Measurements from ENCODE around the gene RBM20. TPM values are rescaled to one million over a fixed set of nuclear protein-coding genes. Genes with fewer than 3 reads are reported as not detected.

The RBM20 gene
- total and polyA plus RNA-seq, 2 of the 13 experiments (the other 11 are each of a cell fraction or from before 2014, with no cell fraction given), result 0.02 to 0.22 TPM

GRCh38 chr10:110844617-110844881, 200.4 kb downstream of the RBM20 start:
- H3K79me2 ChIP-seq (ENCODE audit: insufficient read depth, low read length), result no peaks in the 10 kb centered on the region
- no TSS peak for BruUV-seq (replicated peaks)
- H3K36me3 ChIP-seq (replicated peaks in 1 of 2; ENCODE audit: control insufficient read depth in 1 of 2, insufficient read depth in 2 of 2, low read length in 2 of 2), result no peaks in the 10 kb centered on the region
- FAIRE-seq, result no peak
- WGBS (ENCODE audit: low lambda C conversion rate), result 32% methylated on average over 4 of the region's 4 CpGs
- H3K4me1 ChIP-seq (ENCODE audit: insufficient read depth, low read length), result peaks cover 82% of the 10 kb centered on the region
- intact Hi-C loops (cut with micrococcal nuclease; ENCODE audit: unreplicated experiment) (no loop called here), in situ Hi-C loops (cut with HindIII; ENCODE audit: extremely low pct_ligation_motif_present, low pct_unique_long_range_greater_than_20kb) (no loop called here)
- H3K27me3 ChIP-seq (ENCODE audit: control insufficient read depth in 1 of 2, insufficient read depth in 2 of 2, low read length in 2 of 2), result no peaks in the 10 kb centered on the region
- TF ChIP-seq ZNF782 (CRISPR knock-in tag; IDR thresholded peaks at IDR 0.05; ENCODE audit: borderline replicate concordance) (no peak), GFI1 (CRISPR knock-in tag; IDR thresholded peaks at IDR 0.05; ENCODE audit: borderline replicate concordance) (0 out of 2 replicates have a peak, but pooled peaks have one; percentile 8)
- H3K27ac ChIP-seq (ENCODE audit: extremely low read length, insufficient read depth, low read length), result peak overlapping the region; percentile 68
- no peaks in the 10 kb centered on the region for H3K9me3 ChIP-seq (ENCODE audit: low read length)
- peak overlapping the region; percentile 24; the same call in 1 of the 2 replicates for H3K9ac ChIP-seq (ENCODE audit: insufficient read depth, low read depth, low read length)
- ChIA-PET CTCF (ENCODE audit: low intra/inter-chr PET ratio, low total read pairs) (no interaction called here), POLR2A (interaction anchor here (1.2 to 4.6 kb wide), 6 partner anchors 14 to 74 kb away, joined by 3 to 44 read pairs (median 10); partner anchors contain the start of genes BBIP1, PDCD4 and SHOC2)
- peak overlapping the region in 1 of 3 experiments; percentile 44; a peak in 2 of 6 replicates for H3K4me3 ChIP-seq (replicated peaks in 1 of 3; ENCODE audit: insufficient read depth in 1 of 3, low read depth in 2 of 3, low read length in 3 of 3)
- H3K4me2 ChIP-seq (ENCODE audit: low read depth, low read length), result peak overlapping the region; percentile 72
- H4K20me1 ChIP-seq (ENCODE audit: insufficient read depth, low read length), result no peaks in the 10 kb centered on the region
- H2AFZ ChIP-seq (ENCODE audit: low read length), result no peak overlapping the region
- ATAC-seq, result no peak
- DNase-seq (ENCODE audit: low spot score), result no peak

GRCh38 chr10:110845192-110845755, 201.1 kb downstream of the RBM20 start:
- peak overlapping the region in 1 of 3 experiments; percentile 46; a peak in 2 of 6 replicates for H3K4me3 ChIP-seq (replicated peaks in 1 of 3; ENCODE audit: insufficient read depth in 1 of 3, low read depth in 2 of 3, low read length in 3 of 3)
- no peaks in the 10 kb centered on the region for H4K20me1 ChIP-seq (ENCODE audit: insufficient read depth, low read length)
- no peaks in the 10 kb centered on the region for H3K79me2 ChIP-seq (ENCODE audit: insufficient read depth, low read length)
- ATAC-seq (peak; percentile 5), DNase-seq (ENCODE audit: low spot score) (no peak), FAIRE-seq (no peak)
- intact Hi-C loops (cut with micrococcal nuclease; ENCODE audit: unreplicated experiment) (no loop called here), in situ Hi-C loops (cut with HindIII; ENCODE audit: extremely low pct_ligation_motif_present, low pct_unique_long_range_greater_than_20kb) (no loop called here)
- 40% methylated on average over 2 of the region's 2 CpGs for WGBS (ENCODE audit: low lambda C conversion rate)
- POLR2A ChIA-PET, result interaction anchor here (0.7 to 4.6 kb wide), 12 partner anchors 9 to 1381 kb away, joined by 3 to 44 read pairs (median 8); partner anchors contain the start of gene PDCD4
- H2AFZ ChIP-seq (ENCODE audit: low read length), result no peak overlapping the region
- no TSS peak for BruUV-seq (replicated peaks)
- CTCF ChIA-PET (ENCODE audit: low intra/inter-chr PET ratio, low total read pairs), result no interaction called here
- H3K9me3 ChIP-seq (ENCODE audit: low read length), result no peaks in the 10 kb centered on the region
- H3K27ac ChIP-seq (ENCODE audit: extremely low read length, insufficient read depth, low read length), result peak overlapping the region; percentile 80
- no peaks in the 10 kb centered on the region for H3K27me3 ChIP-seq (ENCODE audit: control insufficient read depth in 1 of 2, insufficient read depth in 2 of 2, low read length in 2 of 2)
- peak overlapping the region; percentile 73 for H3K4me2 ChIP-seq (ENCODE audit: low read depth, low read length)
- no peak overlapping the region for H3K9ac ChIP-seq (ENCODE audit: insufficient read depth, low read depth, low read length)
- no peaks in the 10 kb centered on the region for H3K36me3 ChIP-seq (replicated peaks in 1 of 2; ENCODE audit: control insufficient read depth in 1 of 2, insufficient read depth in 2 of 2, low read length in 2 of 2)
- peaks cover 75% of the 10 kb centered on the region for H3K4me1 ChIP-seq (ENCODE audit: insufficient read depth, low read length)
- TF ChIP-seq ZNF317 (CRISPR knock-in tag; IDR thresholded peaks at IDR 0.05) (no peak), SALL1 (CRISPR knock-in tag; IDR thresholded peaks at IDR 0.05) (no peak), RFX1 (IDR thresholded peaks at IDR 0.05) (no peak), TBL1XR1 (IDR thresholded peaks at IDR 0.05; ENCODE audit: borderline replicate concordance, low read length, partially characterized antibody) (no peak), ZBTB42 (CRISPR knock-in tag; IDR thresholded peaks at IDR 0.05) (0 out of 2 replicates have a peak, but pooled peaks have one; percentile 26), POLR2AphosphoS2 (IDR thresholded peaks at IDR 0.05; ENCODE audit: low read depth, low read length) (no peak), PLRG1 (conservative IDR thresholded peaks at IDR 0.05) (no peak), RBFOX2 (IDR thresholded peaks at IDR 0.05; ENCODE audit: low read depth, low read length) (no peak), REXO4 (CRISPR knock-in tag; IDR thresholded peaks at IDR 0.05; ENCODE audit: borderline replicate concordance) (no peak), KLF13 (CRISPR knock-in tag; IDR thresholded peaks at IDR 0.05) (no peak), E2F2 (CRISPR knock-in tag; IDR thresholded peaks at IDR 0.05; ENCODE audit: borderline replicate concordance) (no peak)
- TF ChIP-seq, protein P1, sequence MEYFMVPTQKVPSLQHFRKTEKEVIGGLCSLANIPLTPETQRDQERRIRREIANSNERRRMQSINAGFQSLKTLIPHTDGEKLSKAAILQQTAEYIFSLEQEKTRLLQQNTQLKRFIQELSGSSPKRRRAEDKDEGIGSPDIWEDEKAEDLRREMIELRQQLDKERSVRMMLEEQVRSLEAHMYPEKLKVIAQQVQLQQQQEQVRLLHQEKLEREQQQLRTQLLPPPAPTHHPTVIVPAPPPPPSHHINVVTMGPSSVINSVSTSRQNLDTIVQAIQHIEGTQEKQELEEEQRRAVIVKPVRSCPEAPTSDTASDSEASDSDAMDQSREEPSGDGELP (IDR thresholded peaks at IDR 0.05; ENCODE audit: borderline replicate concordance, low read depth), result no peak
- TF ChIP-seq, protein P2, sequence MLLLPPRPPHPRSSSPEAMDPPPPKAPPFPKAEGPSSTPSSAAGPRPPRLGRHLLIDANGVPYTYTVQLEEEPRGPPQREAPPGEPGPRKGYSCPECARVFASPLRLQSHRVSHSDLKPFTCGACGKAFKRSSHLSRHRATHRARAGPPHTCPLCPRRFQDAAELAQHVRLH (CRISPR knock-in tag; IDR thresholded peaks at IDR 0.05; ENCODE audit: borderline replicate concordance, low read depth), result no peak
- TF ChIP-seq, protein P3, sequence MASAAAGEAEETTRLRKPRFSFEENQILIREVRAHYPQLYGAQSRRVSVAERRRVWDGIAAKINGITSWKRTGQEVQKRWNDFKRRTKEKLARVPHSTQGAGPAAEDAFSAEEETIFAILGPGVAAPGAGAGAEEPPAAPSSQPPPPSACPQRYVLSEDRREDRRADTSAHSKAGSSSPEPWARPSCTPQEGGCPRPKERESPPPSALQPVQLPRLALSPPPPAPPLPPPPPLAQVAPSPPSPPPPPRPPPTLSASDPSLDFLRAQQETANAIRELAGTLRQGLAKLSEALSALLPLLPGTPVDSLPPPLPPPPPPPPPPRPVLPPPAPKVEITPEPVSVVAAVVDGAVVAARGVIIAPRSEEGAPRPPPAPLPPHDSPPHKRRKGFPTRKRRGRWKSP (CRISPR knock-in tag; IDR thresholded peaks at IDR 0.05), result no peak
